Measurements from ENCODE around the gene DHRSX. TPM values are rescaled to one million over a fixed set of nuclear protein-coding genes. Genes with fewer than 3 reads are reported as not detected.
"Not testable (repeated sequence)": the region's sequence is repeated elsewhere in the genome, so short reads cannot be mapped to it uniquely, and the experiment has no call there.

The DHRSX gene
- total RNA-seq, 1 experiment from 2014 or later: 23.9 TPM

GRCh38 chrX:2267890-2268289 lies 232.9 kb downstream of the DHRSX start:
- Mint-ChIP-seq H3K27me3 (ENCODE audit: insufficient read depth, unreplicated experiment) (no peaks in the 10 kb centered on the region), H3K9me3 (ENCODE audit: unreplicated experiment) (no peaks in the 10 kb centered on the region), H3K27ac (ENCODE audit: low read depth, unreplicated experiment) (no peak overlapping the region), H3K36me3 (ENCODE audit: insufficient read depth, unreplicated experiment) (peaks cover 16% of the 10 kb centered on the region), H3K4me3 (ENCODE audit: unreplicated experiment) (no peak overlapping the region), H3K4me1 (ENCODE audit: insufficient read depth, unreplicated experiment) (no peaks in the 10 kb centered on the region)
- intact Hi-C loops (cut with micrococcal nuclease): no loop called here
- no TSS peak for BruUV-seq (replicated peaks)
- POLR2A ChIA-PET: no interaction called here
- TF ChIP-seq, protein P1, sequence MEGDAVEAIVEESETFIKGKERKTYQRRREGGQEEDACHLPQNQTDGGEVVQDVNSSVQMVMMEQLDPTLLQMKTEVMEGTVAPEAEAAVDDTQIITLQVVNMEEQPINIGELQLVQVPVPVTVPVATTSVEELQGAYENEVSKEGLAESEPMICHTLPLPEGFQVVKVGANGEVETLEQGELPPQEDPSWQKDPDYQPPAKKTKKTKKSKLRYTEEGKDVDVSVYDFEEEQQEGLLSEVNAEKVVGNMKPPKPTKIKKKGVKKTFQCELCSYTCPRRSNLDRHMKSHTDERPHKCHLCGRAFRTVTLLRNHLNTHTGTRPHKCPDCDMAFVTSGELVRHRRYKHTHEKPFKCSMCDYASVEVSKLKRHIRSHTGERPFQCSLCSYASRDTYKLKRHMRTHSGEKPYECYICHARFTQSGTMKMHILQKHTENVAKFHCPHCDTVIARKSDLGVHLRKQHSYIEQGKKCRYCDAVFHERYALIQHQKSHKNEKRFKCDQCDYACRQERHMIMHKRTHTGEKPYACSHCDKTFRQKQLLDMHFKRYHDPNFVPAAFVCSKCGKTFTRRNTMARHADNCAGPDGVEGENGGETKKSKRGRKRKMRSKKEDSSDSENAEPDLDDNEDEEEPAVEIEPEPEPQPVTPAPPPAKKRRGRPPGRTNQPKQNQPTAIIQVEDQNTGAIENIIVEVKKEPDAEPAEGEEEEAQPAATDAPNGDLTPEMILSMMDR (IDR thresholded peaks at IDR 0.05; ENCODE audit: unreplicated experiment): no peak
- no peak for DNase-seq (ENCODE audit: unreplicated experiment)
- CTCF ChIA-PET: no interaction called here

- TF ChIP-seq, protein P1 (IDR thresholded peaks at IDR 0.05; ENCODE audit: unreplicated experiment): no peak
- Mint-ChIP-seq H3K27ac (ENCODE audit: low read depth, unreplicated experiment) (no peak overlapping the region), H3K36me3 (ENCODE audit: insufficient read depth, unreplicated experiment) (peaks cover 16% of the 10 kb centered on the region), H3K4me1 (ENCODE audit: insufficient read depth, unreplicated experiment) (no peaks in the 10 kb centered on the region), H3K4me3 (ENCODE audit: unreplicated experiment) (no peak overlapping the region), H3K27me3 (ENCODE audit: insufficient read depth, unreplicated experiment) (no peaks in the 10 kb centered on the region), H3K9me3 (ENCODE audit: unreplicated experiment) (no peaks in the 10 kb centered on the region)
- POLR2A ChIA-PET: no interaction called here
- no peak for DNase-seq (ENCODE audit: unreplicated experiment)
- intact Hi-C loops (cut with micrococcal nuclease): no loop called here
- CTCF ChIA-PET: no interaction called here
- no TSS peak for BruUV-seq (replicated peaks)
Measured at GRCh38 chrX:2266445-2267349, 234.1 kb downstream of the DHRSX start.

DNA sequence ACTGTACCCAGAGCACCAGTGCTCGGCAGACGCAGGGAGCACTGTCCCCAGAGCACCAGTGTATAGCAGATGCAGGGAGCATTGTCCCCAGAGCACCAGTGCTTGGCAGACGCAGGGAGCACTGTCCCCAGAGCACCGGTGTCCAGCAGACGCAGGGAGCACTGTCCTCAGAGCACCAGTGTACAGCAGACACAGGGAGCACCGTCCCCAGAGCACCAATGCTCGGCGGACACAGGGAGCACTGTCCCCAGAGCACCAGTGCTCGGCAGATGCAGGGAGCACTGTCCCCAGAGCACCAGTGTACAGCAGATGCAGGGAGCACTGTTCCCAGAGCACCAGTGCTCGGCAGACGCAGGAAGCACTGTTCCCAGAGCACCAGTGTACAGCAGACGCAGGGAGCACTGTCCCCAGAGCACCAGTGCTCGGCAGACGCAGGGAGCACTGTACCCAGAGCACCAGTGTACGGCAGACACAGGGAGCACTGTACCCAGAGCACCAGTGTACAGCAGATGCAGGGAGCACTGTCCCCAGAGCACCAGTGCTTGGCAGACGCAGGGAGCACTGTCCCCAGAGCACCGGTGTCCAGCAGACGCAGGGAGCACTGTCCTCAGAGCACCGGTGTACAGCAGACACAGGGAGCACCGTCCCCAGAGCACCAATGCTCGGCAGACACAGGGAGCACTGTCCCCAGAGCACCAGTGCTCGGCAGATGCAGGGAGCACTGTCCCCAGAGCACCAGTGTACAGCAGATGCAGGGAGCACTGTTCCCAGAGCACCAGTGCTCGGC lies 234.9 kb downstream of the DHRSX start:
- DNase-seq (ENCODE audit: unreplicated experiment); CTCF ChIA-PET; H3K9me3 Mint-ChIP-seq (ENCODE audit: unreplicated experiment); H3K4me1 Mint-ChIP-seq (ENCODE audit: insufficient read depth, unreplicated experiment); H3K27me3 Mint-ChIP-seq (ENCODE audit: insufficient read depth, unreplicated experiment); BruUV-seq (replicated peaks); H3K4me3 Mint-ChIP-seq (ENCODE audit: unreplicated experiment); H3K27ac Mint-ChIP-seq (ENCODE audit: low read depth, unreplicated experiment); intact Hi-C loops (cut with micrococcal nuclease); POLR2A ChIA-PET: not testable (repeated sequence)
- H3K36me3 Mint-ChIP-seq (ENCODE audit: insufficient read depth, unreplicated experiment): peaks cover 12% of the 10 kb centered on the region

- POLR2A ChIA-PET: no interaction called here
- Mint-ChIP-seq H3K4me3 (ENCODE audit: unreplicated experiment) (no peak overlapping the region), H3K27me3 (ENCODE audit: insufficient read depth, unreplicated experiment) (no peaks in the 10 kb centered on the region), H3K4me1 (ENCODE audit: insufficient read depth, unreplicated experiment) (no peaks in the 10 kb centered on the region), H3K27ac (ENCODE audit: low read depth, unreplicated experiment) (no peak overlapping the region), H3K36me3 (ENCODE audit: insufficient read depth, unreplicated experiment) (peaks cover 16% of the 10 kb centered on the region), H3K9me3 (ENCODE audit: unreplicated experiment) (no peaks in the 10 kb centered on the region)
- intact Hi-C loops (cut with micrococcal nuclease): no loop called here
- CTCF ChIA-PET: no interaction called here
- no peak for DNase-seq (ENCODE audit: unreplicated experiment)
- no TSS peak for BruUV-seq (replicated peaks)
- TF ChIP-seq, protein P1 (IDR thresholded peaks at IDR 0.05; ENCODE audit: unreplicated experiment): no peak
Measured at GRCh38 chrX:2264179-2265030, 236.4 kb downstream of the DHRSX start.

All from MCF 10A (cell line).